Endothelial cell (in vitro differentiated cells): ENCODE data around the gene TPM4. TPM values are rescaled to one million over a fixed set of nuclear protein-coding genes. Genes with fewer than 3 reads are reported as not detected.

ENCODE experiments used
- DNase-seq: peaks from one replicate; pipeline ENCODE4 v3.0.0; 2021; ENCODE audit warnings: low spot score
- H3K27ac Mint-ChIP-seq: one replicate; pipeline ENCODE4 v1.8.0; 2021; ENCODE audit warnings: mixed read lengths, inconsistent platforms; ENCODE audit not compliant: unreplicated experiment
- H3K27me3 Mint-ChIP-seq: one replicate; pipeline ENCODE4 v1.8.0; 2021; ENCODE audit warnings: mild to moderate bottlenecking, moderate library complexity, mixed read lengths, inconsistent platforms; ENCODE audit not compliant: unreplicated experiment
- H3K36me3 Mint-ChIP-seq: one replicate; pipeline ENCODE4 v1.8.0; 2021; ENCODE audit warnings: mild to moderate bottlenecking, low read depth, mixed read lengths, inconsistent platforms; ENCODE audit not compliant: unreplicated experiment
- H3K4me1 Mint-ChIP-seq: one replicate; pipeline ENCODE4 v1.8.0; 2021; ENCODE audit warnings: mild to moderate bottlenecking, mixed read lengths, inconsistent platforms; ENCODE audit not compliant: unreplicated experiment
- H3K4me3 Mint-ChIP-seq: one replicate; pipeline ENCODE4 v1.8.0; 2021; ENCODE audit warnings: mild to moderate bottlenecking, mixed read lengths, inconsistent platforms; ENCODE audit not compliant: unreplicated experiment
- H3K9me3 Mint-ChIP-seq: one replicate; pipeline ENCODE4 v1.8.0; 2021; ENCODE audit warnings: mixed read lengths, inconsistent platforms; ENCODE audit not compliant: unreplicated experiment
- CTCF ChIP-seq: fragments of 200-600 bp; sonication (generic); IDR thresholded peaks from one replicate; pipeline ENCODE4 v1.5.0; 2021; ENCODE audit warnings: antibody characterized with exemption; ENCODE audit not compliant: unreplicated experiment
- total RNA-seq: library from RNA; stranded (reverse); fragmentation: NEBNext Ultra II Directional; extraction: Animal tissue kit (Norgen Biotek cat#: 25700); gene quantifications from one replicate; pipeline ENCODE4 v1.2.1, GENCODE V29; 2021; ENCODE audit not compliant: unreplicated experiment

The TPM4 gene
- total RNA-seq, 1 donor from 2014 or later: 644 TPM

- Mint-ChIP-seq H3K36me3 (peaks cover 7% of the 10 kb centered on the region), H3K4me3 (no peak overlapping the region), H3K4me1 (no peaks in the 10 kb centered on the region), H3K9me3 (peaks cover 30% of the 10 kb centered on the region), H3K27ac (no peak overlapping the region), H3K27me3 (peaks cover 3% of the 10 kb centered on the region)
- DNase-seq: no peak
- TF ChIP-seq CTCF: no peak
Observed at GRCh38 chr19:16031872-16032200, 44.5 kb upstream of the TPM4 start.

- H3K9me3 Mint-ChIP-seq: peaks cover 25% of the 10 kb centered on the region
- no peaks in the 10 kb centered on the region for H3K4me1 Mint-ChIP-seq
- no peak overlapping the region for H3K27ac Mint-ChIP-seq
- peaks cover 7% of the 10 kb centered on the region for H3K36me3 Mint-ChIP-seq
- no peak overlapping the region for H3K4me3 Mint-ChIP-seq
- no peak for TF ChIP-seq CTCF
- peaks cover 4% of the 10 kb centered on the region for H3K27me3 Mint-ChIP-seq
- no peak for DNase-seq
Observed at GRCh38 chr19:16032509-16033135, 43.7 kb upstream of the TPM4 start.

GRCh38 chr19:16033136-16033530 is 43.2 kb upstream of the TPM4 start:
- no peak for TF ChIP-seq CTCF
- peaks cover 25% of the 10 kb centered on the region for H3K9me3 Mint-ChIP-seq
- H3K27me3 Mint-ChIP-seq: peaks cover 7% of the 10 kb centered on the region
- peaks cover 7% of the 10 kb centered on the region for H3K36me3 Mint-ChIP-seq
- no peak for DNase-seq
- no peak overlapping the region for H3K4me3 Mint-ChIP-seq
- no peak overlapping the region for H3K27ac Mint-ChIP-seq
- no peaks in the 10 kb centered on the region for H3K4me1 Mint-ChIP-seq

GRCh38 chr19:16033721-16034120 is 42.6 kb upstream of the TPM4 start:
- peaks cover 7% of the 10 kb centered on the region for H3K36me3 Mint-ChIP-seq
- H3K27ac Mint-ChIP-seq: no peak overlapping the region
- no peak for DNase-seq
- H3K4me3 Mint-ChIP-seq: no peak overlapping the region
- peaks cover 11% of the 10 kb centered on the region for H3K27me3 Mint-ChIP-seq
- no peak for TF ChIP-seq CTCF
- peaks cover 25% of the 10 kb centered on the region for H3K9me3 Mint-ChIP-seq
- H3K4me1 Mint-ChIP-seq: no peaks in the 10 kb centered on the region

- no peak for DNase-seq
- H3K4me1 Mint-ChIP-seq: no peaks in the 10 kb centered on the region
- peaks cover 7% of the 10 kb centered on the region for H3K36me3 Mint-ChIP-seq
- H3K27ac Mint-ChIP-seq: no peak overlapping the region
- peaks cover 11% of the 10 kb centered on the region for H3K27me3 Mint-ChIP-seq
- peaks cover 25% of the 10 kb centered on the region for H3K9me3 Mint-ChIP-seq
- H3K4me3 Mint-ChIP-seq: no peak overlapping the region
- TF ChIP-seq CTCF: no peak
Observed at GRCh38 chr19:16034180-16034579, 42.1 kb upstream of the TPM4 start.
